Adrenal gland (tissue), 12 donors: Measurements from ENCODE around the gene DLGAP4. TPM values are rescaled to one million over a fixed set of nuclear protein-coding genes. Genes with fewer than 3 reads are reported as not detected.

Experiments
- DNase-seq, 7 donors: peaks; one replicate each; pipeline ENCODE4 v3.0.0-alpha.2; 2019 to 2020
- H3K27ac ChIP-seq, 5 donors: fragments of 200-600 bp; sonication (generic) in 4 of 5; 1 replicate in 3 of 5; 2 replicates in 2 of 5; pipeline versions ENCODE4 v1.5.1 to v1.8.0; 2016 to 2020; ENCODE audit warnings: mild to moderate bottlenecking in 1 of 5
- H3K27me3 ChIP-seq: fragments of 200-600 bp; 2 replicates; pipeline ENCODE4 v1.8.0; 2021
- H3K36me3 ChIP-seq, 2 donors: fragments of 200-600 bp; replicated peaks in 1 of 2; 1 replicate in 1 of 2; 2 replicates in 1 of 2; pipeline versions ENCODE4 v1.5.1 to v1.8.0; 2018 to 2022
- H3K4me1 ChIP-seq, 2 donors: fragments of 200-600 bp; replicated peaks in 1 of 2; 1 replicate in 1 of 2; 2 replicates in 1 of 2; pipeline versions ENCODE4 v1.5.1 to v1.8.0; 2018 to 2021
- H3K4me3 ChIP-seq, 4 donors: fragments of 200-600 bp; sonication (generic) in 3 of 4; one replicate each; pipeline ENCODE4 v1.5.1; 2016 to 2018
- H3K9me3 ChIP-seq, 3 donors: fragments of 200-600 bp; sonication (generic) in 1 of 3; replicated peaks in 1 of 3; 1 replicate in 2 of 3; 2 replicates in 1 of 3; pipeline versions ENCODE4 v1.5.1 to v1.8.0; 2016 to 2021
- CTCF ChIP-seq, 6 experiments: fragments of 450-650 bp in 4 of 6; fragments of 200-600 bp in 2 of 6; sonication (generic) in 1 of 6; IDR thresholded peaks; 1 replicate in 5 of 6; 2 replicates in 1 of 6; pipeline versions ENCODE4 v1.5.1 to v1.8.0; 2016 to 2021; ENCODE audit warnings: antibody characterized with exemption in 6 of 6, mild to moderate bottlenecking in 2 of 6, moderate library complexity in 1 of 6
- POLR2A ChIP-seq, 2 donors: fragments of 450-650 bp; IDR thresholded peaks; one replicate each; pipeline ENCODE4 v1.6.1; 2017; ENCODE audit warnings: antibody characterized with exemption in 2 of 2, mild to moderate bottlenecking in 2 of 2, moderate library complexity in 1 of 2
- WGBS, 4 donors: extraction: QIAGEN DNeasy Blood & Tissue Kit in 2 of 4; methylation state at CpG; one replicate each; pipeline versions ENCODE4 v1.1.5 to v1.1.7; 2013 to 2017; 5-methylcytosine and 5-hydroxymethylcytosine counted together
- intact Hi-C, 2 donors: fragments of 100-400 bp; cut with DNase I; formaldehyde crosslinking; loops; one replicate each; pipeline versions ENCODE4 v1.14.1 to v1.15.0; 2022 to 2023
- polyA plus RNA-seq, 3 donors: library from polyadenylated mRNA; stranded (reverse); fragments of 200-250 nt in 2 of 3; fragments of 350-450 nt in 1 of 3; fragmentation: Illumina TruSeq in 1 of 3; extraction: RNeasy Lipid Tissue Mini Kit (QIAGEN cat#74804) in 1 of 3; gene quantifications; one replicate each; pipeline ENCODE4 v1.2.3, GENCODE V29; 2013 to 2014
- total RNA-seq, 9 donors: library from RNA; depleted of rRNA in 4 of 9; stranded (reverse); fragments of >200 nt in 4 of 9; fragments of 120-200 nt in 1 of 9; fragmentation: NEBNext Ultra II Directional in 1 of 9; extraction: Animal tissue kit (Norgen Biotek cat#: 25700) in 1 of 9; gene quantifications; one replicate each; pipeline versions ENCODE4 v1.1.0 to v1.2.4, GENCODE V29; 2013 to 2023
- donor health status: healthy with polysubstance abuse.
- donor health status: Bipolar disorder and iron deficiency.
- donor health status: DM: yes; HTN: yes; CAD: no.
- donor health status: DM: no; HTN: no; CAD: no.
- donor health status: DM: no; HTN: no; CAD: no.
- donor health status: DM: yes; HTN: yes; CAD: no.

The DLGAP4 gene
- total and polyA plus RNA-seq, 12 donors, result 13.5 to 95.2 (median 64.0) TPM

- no peaks in the 10 kb centered on the region for H3K27me3 ChIP-seq
- H3K4me1 ChIP-seq, result no peaks in the 10 kb centered on the region
- TF ChIP-seq CTCF (IDR thresholded peaks at IDR 0.05), result peak in 3 of 6 experiments; percentile 17 to 42 (median 26)
- no peak for TF ChIP-seq POLR2A (IDR thresholded peaks at IDR 0.05)
- no peaks in the 10 kb centered on the region for H3K9me3 ChIP-seq
- WGBS, 4 donors, result 36 to 54% (median 50%) methylated on average over 1 of the region's 1 CpG
- no peak overlapping the region for H3K27ac ChIP-seq
- peaks cover 0 to 66% of the 10 kb centered on the region in 2 donors for H3K36me3 ChIP-seq
- intact Hi-C loops, result no loop called here
- DNase-seq, result peak in 1 of 7 donors; percentile 8
- no peak overlapping the region for H3K4me3 ChIP-seq
Measured at GRCh38 chr20:36506253-36506652, 200.1 kb downstream of the DLGAP4 start.

GRCh38 chr20:36507746-36508145, 201.6 kb downstream of the DLGAP4 start:
- no peak overlapping the region for H3K4me3 ChIP-seq
- 91 to 95% (median 92%) methylated on average over 6 of the region's 6 CpGs for WGBS, 4 donors
- no peaks in the 10 kb centered on the region for H3K9me3 ChIP-seq
- no peaks in the 10 kb centered on the region for H3K27me3 ChIP-seq
- no peaks in the 10 kb centered on the region for H3K4me1 ChIP-seq
- TF ChIP-seq POLR2A (IDR thresholded peaks at IDR 0.05) (no peak), CTCF (IDR thresholded peaks at IDR 0.05) (no peak)
- intact Hi-C loops, result no loop called here
- H3K27ac ChIP-seq, result no peak overlapping the region
- peaks cover 0 to 69% of the 10 kb centered on the region in 2 donors for H3K36me3 ChIP-seq
- no peak for DNase-seq

GRCh38 chr20:36519012-36519719, 213.0 kb downstream of the DLGAP4 start:
- Histone ChIP-seq H3K27me3 (no peaks in the 10 kb centered on the region), H3K36me3 (peaks cover 0 to 25% of the 10 kb centered on the region in 2 donors), H3K4me1 (peaks cover 10 to 30% of the 10 kb centered on the region in 2 donors), H3K4me3 (no peak overlapping the region), H3K27ac (peak overlapping the region in 2 of 5 donors; percentile 77 to 78), H3K9me3 (no peaks in the 10 kb centered on the region)
- DNase-seq, result peak in 1 of 7 donors; percentile 32
- intact Hi-C loops, result no loop called here
- 85 to 90% (median 89%) methylated on average over 17 of the region's 17 CpGs for WGBS, 4 donors
- TF ChIP-seq POLR2A (IDR thresholded peaks at IDR 0.05) (no peak), CTCF (IDR thresholded peaks at IDR 0.05) (no peak)

GRCh38 chr20:36519944-36520343, 213.8 kb downstream of the DLGAP4 start:
- H3K27me3 ChIP-seq, result no peaks in the 10 kb centered on the region
- H3K4me1 ChIP-seq, result peaks cover 10 to 30% of the 10 kb centered on the region in 2 donors
- no peak for TF ChIP-seq CTCF (IDR thresholded peaks at IDR 0.05)
- TF ChIP-seq POLR2A (IDR thresholded peaks at IDR 0.05), result no peak
- H3K9me3 ChIP-seq, result no peaks in the 10 kb centered on the region
- peaks cover 0 to 33% of the 10 kb centered on the region in 2 donors for H3K36me3 ChIP-seq
- no peak overlapping the region for H3K4me3 ChIP-seq
- intact Hi-C loops, result loop anchor here in 1 of 2 donors (5.0 kb wide), 1 partner anchor 53 kb away; no protein-coding TSS in a partner anchor
- WGBS, 4 donors, result 69 to 92% (median 83%) methylated on average over 2 of the region's 2 CpGs
- peak overlapping the region; percentile 20 to 78 (median 59) for H3K27ac ChIP-seq
- DNase-seq, result no peak
